ENCODE measurements around the gene RILPL1.
"Not testable (repeated sequence)": the region's sequence is repeated elsewhere in the genome, so short reads cannot be mapped to it uniquely, and the experiment has no call there.

The RILPL1 gene

GRCh38 chr12:123494124-123494851, 39.2 kb downstream of the RILPL1 start:
- DNase-seq (ENCODE audit: low read depth): no peak

DNA sequence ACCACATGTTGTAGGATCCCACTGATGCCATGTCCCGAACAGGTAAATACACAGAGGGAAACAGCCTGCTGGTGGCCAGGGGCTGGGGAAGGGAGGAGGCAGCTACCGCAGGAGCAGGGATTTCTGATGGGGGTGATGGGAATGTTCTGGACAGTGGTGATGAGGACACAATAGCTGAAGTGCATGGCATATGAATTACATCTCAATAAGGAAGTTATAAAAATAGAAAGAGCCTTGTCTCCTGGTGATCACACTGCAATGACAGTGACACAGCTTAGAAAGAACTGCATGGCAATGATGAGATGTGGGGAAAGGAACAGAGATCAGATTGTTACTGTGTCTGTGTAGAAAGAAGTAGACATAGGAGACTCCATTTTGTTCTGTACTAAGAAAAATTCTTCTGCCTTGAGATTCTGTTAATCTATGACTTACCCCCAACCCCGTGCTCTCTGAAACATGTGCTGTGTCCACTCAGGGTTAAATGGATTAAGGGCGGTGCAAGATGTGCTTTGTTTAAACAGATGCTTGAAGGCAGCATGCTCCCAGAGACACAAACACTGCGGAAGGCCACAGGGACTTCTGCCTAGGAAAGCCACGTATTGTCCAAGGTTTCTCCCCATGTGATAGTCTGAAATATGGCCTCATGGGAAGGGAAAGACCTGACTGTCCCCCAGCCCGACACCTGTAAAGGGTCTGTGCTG, 41.0 kb downstream of the RILPL1 start:
- not testable (repeated sequence) for DNase-seq (ENCODE audit: low read depth)

- no peak for DNase-seq (ENCODE audit: low read depth)
Observed at GRCh38 chr12:123491481-123491880, 42.0 kb downstream of the RILPL1 start.

DNA sequence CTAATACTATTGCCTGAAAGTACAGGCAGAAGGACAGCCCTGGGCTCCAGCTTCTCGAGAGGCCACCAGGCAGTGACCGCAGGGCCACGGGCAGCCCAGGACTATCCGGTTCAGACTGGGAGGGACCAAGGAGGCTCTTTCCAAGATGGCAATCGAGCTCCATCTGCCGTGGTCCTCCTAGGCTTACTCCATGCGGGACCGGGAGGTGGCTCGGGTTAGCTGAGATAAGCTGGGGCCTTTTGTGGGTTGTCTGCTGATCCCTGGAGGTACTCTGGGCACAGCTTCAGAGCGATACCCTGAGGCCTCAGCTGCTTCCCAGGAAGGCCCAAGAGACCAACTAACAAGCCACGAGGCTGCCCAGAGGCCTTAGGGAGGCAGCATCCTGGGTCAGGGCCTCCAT, 42.5 kb downstream of the RILPL1 start:
- DNase-seq (ENCODE audit: low read depth): no peak

- no peak for DNase-seq (ENCODE audit: low read depth)
Observed at GRCh38 chr12:123490089-123490488, 43.4 kb downstream of the RILPL1 start.

DNA sequence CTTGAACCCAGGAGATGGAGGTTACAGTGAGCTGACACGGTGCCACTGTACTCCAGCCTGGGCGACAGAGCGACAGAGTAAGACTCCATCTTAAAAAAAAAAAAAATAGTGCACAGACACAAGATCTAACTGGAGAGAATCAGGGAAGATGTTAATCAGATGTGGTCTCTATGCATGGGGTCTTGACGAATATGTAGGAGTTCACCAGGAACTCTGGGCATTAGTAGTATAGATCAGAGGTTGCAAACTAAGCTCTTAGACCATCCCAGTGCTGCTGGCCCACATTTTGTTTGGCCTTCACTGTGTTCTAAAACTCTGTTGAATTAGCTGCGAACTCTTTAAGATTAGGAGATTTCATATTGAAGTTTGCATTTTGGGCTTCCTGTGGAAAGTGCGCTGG, 43.9 kb downstream of the RILPL1 start:
- DNase-seq (ENCODE audit: low read depth): no peak

- no peak for DNase-seq (ENCODE audit: low read depth)
Observed at GRCh38 chr12:123488539-123489230, 44.8 kb downstream of the RILPL1 start.

DNA sequence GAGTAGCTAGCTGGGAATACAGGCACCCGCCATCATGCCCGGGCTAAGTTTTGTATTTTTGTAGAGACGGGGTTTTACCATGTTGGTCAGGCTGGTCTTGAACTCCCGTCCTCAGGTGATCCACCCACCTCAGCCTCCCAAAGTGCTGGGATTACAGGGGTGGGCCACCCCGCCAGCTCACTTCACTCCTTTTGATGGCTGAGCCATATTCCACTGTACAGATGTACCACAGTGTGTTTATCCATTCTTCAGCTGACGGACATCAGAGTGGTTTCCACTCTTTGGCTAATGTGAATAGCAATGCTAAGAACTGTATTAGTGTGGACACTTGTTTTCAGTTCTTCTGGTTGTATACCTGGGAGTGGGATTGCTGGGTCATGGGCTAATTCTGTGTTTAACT, 46.1 kb downstream of the RILPL1 start:
- DNase-seq (ENCODE audit: low read depth): no peak

GRCh38 chr12:123485756-123486155, 47.8 kb downstream of the RILPL1 start:
- no peak for DNase-seq (ENCODE audit: low read depth)

DNA sequence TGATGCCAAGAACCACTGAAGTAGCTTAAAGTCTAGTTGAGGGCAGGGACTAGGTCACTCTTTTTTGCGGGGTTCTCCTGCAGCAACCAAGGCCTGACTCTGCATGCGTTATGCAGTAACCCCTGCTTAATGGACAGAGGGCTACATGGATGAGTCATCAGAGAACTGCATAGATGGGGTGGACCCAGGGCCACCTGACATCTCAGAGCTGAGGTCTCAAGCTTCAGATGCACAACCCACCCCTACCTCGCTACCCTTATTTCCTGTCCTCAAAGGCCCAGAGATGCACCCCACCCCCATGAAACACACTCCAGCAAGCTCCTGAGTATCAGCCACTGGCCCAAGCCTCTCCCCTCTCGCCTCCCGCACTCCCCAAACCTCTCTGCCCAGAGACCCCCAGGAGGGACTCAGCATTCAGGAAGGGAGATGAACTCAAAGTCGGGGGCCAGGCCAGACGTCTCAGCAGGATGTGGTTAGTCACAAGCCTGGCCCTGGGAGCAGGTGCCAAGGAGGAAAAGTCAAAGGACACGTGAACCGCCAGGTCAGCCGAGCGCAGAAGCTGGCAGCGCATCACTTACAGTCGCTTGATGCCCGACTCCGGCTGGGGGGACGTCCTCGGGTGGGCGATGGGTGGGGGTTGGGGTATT, 49.8 kb downstream of the RILPL1 start:
- no peak for DNase-seq (ENCODE audit: low read depth)

- no peak for DNase-seq (ENCODE audit: low read depth)
Observed at GRCh38 chr12:123482876-123483275, 50.6 kb downstream of the RILPL1 start.

DNA sequence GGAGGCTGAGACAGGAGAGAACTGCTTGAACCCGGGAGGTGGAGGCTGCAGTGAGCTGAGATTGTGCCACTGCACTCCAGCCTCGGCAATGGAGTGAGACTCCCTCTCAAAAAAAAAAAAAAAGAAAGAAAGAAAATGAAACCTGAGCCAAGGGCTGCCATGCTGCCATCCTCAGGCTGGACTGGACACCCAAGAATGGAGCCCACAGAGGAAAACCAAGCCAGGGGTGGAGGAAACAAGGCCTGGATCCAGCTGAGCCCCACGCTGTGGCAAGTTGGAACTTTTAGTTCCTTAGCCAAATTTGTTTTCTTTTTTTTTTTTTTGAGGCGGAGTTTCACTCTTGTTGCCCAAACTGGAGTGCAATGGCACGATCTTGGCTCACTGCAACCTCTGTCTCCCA, 52.3 kb downstream of the RILPL1 start:
- not testable (repeated sequence) for DNase-seq (ENCODE audit: low read depth)

- no peak for DNase-seq (ENCODE audit: low read depth)
Observed at GRCh38 chr12:123479442-123480180, 53.9 kb downstream of the RILPL1 start.

DNA sequence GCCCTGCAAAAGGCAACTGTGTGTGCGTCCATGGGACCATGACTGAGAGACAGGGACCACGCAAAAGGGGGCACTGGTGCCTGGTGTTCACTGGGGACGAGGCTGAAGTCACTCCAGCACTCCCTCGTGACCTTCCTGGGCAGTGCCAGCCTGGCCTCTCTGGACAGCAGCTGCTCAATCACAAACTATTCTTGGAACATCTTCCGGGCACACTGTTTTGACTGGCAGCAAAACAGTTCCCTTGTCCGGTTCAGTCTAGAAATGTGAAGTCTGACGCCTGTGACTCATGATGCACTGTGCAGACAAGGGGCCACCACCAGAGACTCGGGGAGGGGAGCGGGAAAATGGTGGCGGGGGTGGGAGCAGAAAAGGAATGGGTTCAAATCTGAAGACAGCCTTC, 54.8 kb downstream of the RILPL1 start:
- no peak for DNase-seq (ENCODE audit: low read depth)

DNA sequence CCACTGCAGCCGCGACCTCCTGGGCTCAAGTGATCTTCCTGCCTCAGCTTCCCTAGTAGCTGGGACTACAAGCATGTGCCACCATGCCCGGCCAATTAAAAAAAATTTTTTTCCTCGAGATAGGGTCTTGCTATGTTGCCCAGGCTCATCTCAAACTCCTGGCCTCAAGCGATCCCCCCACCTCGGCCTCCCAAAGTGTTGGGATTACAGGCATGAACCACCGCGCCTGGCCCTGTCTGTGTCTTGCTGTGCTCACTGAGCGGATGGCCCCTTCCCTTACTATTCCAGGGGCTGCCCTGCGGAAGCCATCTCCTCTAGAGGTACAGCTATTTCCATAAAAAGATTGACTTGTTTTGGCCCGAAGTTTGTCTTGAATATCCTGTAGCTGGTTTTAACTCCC, 55.5 kb downstream of the RILPL1 start:
- DNase-seq (ENCODE audit: low read depth): no peak

- no peak for DNase-seq (ENCODE audit: low read depth)
Observed at GRCh38 chr12:123475246-123475703, 58.2 kb downstream of the RILPL1 start.

GRCh38 chr12:123474485-123475245, 58.9 kb downstream of the RILPL1 start:
- no peak for DNase-seq (ENCODE audit: low read depth)

- DNase-seq (ENCODE audit: low read depth): no peak
Observed at GRCh38 chr12:123472438-123472849, 61.1 kb downstream of the RILPL1 start.

- no peak for DNase-seq (ENCODE audit: low read depth)
Observed at GRCh38 chr12:123471374-123472068, 62.0 kb downstream of the RILPL1 start.

GRCh38 chr12:123469978-123470377, 63.5 kb downstream of the RILPL1 start:
- no peak for DNase-seq (ENCODE audit: low read depth)

Data from T-helper 22 cell (primary cell).